Esophagus (tissue), 2 donors: ENCODE measurements around the gene CRAT. TPM values are rescaled to one million over a fixed set of nuclear protein-coding genes. Genes with fewer than 3 reads are reported as not detected.
"Not testable (repeated sequence)": the region's sequence is repeated elsewhere in the genome, so short reads cannot be mapped to it uniquely, and the experiment has no call there.

Experiments used
- H3K27ac ChIP-seq, 2 donors: one replicate each; pipeline ENCODE4 v1.5.1; 2013; ENCODE audit warnings: low read depth in 2 of 2, mild to moderate bottlenecking in 2 of 2, inconsistent platforms in 1 of 2, low read length in 1 of 2, moderate library complexity in 1 of 2
- H3K27me3 ChIP-seq, 2 donors: one replicate each; pipeline ENCODE4 v1.6.1; 2013; ENCODE audit warnings: low read length in 2 of 2, control low read depth in 1 of 2, mild to moderate bottlenecking in 1 of 2; ENCODE audit not compliant: insufficient read depth in 2 of 2, control insufficient read depth in 1 of 2
- H3K36me3 ChIP-seq, 2 donors: one replicate each; pipeline ENCODE4 v1.6.1; 2013; ENCODE audit warnings: low read length in 1 of 2; ENCODE audit not compliant: control insufficient read depth in 2 of 2, insufficient read depth in 2 of 2
- H3K4me1 ChIP-seq, 2 donors: one replicate each; pipeline ENCODE4 v1.6.1; 2013; ENCODE audit warnings: low read length in 1 of 2; ENCODE audit not compliant: control insufficient read depth in 2 of 2, insufficient read depth in 2 of 2
- H3K4me3 ChIP-seq, 2 donors: one replicate each; pipeline ENCODE4 v1.5.1; 2013; ENCODE audit warnings: low read length in 2 of 2, mild to moderate bottlenecking in 2 of 2, low read depth in 1 of 2, moderate library complexity in 1 of 2
- H3K9me3 ChIP-seq, 2 donors: one replicate each; pipeline ENCODE4 v1.6.1; 2013; ENCODE audit warnings: mild to moderate bottlenecking in 2 of 2, low read depth in 1 of 2, low read length in 1 of 2, moderate library complexity in 1 of 2; ENCODE audit not compliant: control insufficient read depth in 2 of 2, insufficient read depth in 1 of 2
- WGBS, 2 donors: extraction: QIAGEN DNeasy Blood & Tissue Kit; methylation state at CpG; one replicate each; pipeline ENCODE4 v1.1.7; 2013; 5-methylcytosine and 5-hydroxymethylcytosine counted together
- polyA plus RNA-seq, 2 donors: library from polyadenylated mRNA; stranded (reverse); fragments of 200-250 nt; gene quantifications; one replicate each; pipeline ENCODE4 v1.2.3, GENCODE V29; 2013
- donor health status: healthy with polysubstance abuse.
- donor health status: Bipolar disorder and iron deficiency.

The CRAT gene
- polyA plus RNA-seq, 2 donors, result 26.6 to 36.7 TPM

GRCh38 chr9:129112526-129112925 lies 1.9 kb upstream of the CRAT start:
- peak overlapping the region; percentile 96 for H3K27ac ChIP-seq
- H3K4me1 ChIP-seq, result peaks cover 2 to 27% of the 10 kb centered on the region in 2 donors
- WGBS, 2 donors, result 88 to 89% methylated on average over 17 of the region's 17 CpGs

GRCh38 chr9:129111528-129112151 lies 1.0 kb upstream of the CRAT start:
- no peaks in the 10 kb centered on the region for H3K27me3 ChIP-seq
- peaks cover 2 to 30% of the 10 kb centered on the region in 2 donors for H3K4me1 ChIP-seq
- WGBS, 2 donors, result 0 to 1% methylated on average over 37 of the region's 37 CpGs
- peak overlapping the region; percentile 96 for H3K27ac ChIP-seq
- peak overlapping the region; percentile 58 to 91 for H3K4me3 ChIP-seq
- no peaks in the 10 kb centered on the region for H3K9me3 ChIP-seq
- H3K36me3 ChIP-seq, result peaks cover 0 to 9% of the 10 kb centered on the region in 2 donors

More at GRCh38 chr9:129112526-129112925, 1.9 kb upstream of the CRAT start:
- peak overlapping the region; percentile 58 to 91 for H3K4me3 ChIP-seq
- H3K36me3 ChIP-seq, H3K27me3 ChIP-seq, H3K9me3 ChIP-seq: not testable (repeated sequence)

DNA sequence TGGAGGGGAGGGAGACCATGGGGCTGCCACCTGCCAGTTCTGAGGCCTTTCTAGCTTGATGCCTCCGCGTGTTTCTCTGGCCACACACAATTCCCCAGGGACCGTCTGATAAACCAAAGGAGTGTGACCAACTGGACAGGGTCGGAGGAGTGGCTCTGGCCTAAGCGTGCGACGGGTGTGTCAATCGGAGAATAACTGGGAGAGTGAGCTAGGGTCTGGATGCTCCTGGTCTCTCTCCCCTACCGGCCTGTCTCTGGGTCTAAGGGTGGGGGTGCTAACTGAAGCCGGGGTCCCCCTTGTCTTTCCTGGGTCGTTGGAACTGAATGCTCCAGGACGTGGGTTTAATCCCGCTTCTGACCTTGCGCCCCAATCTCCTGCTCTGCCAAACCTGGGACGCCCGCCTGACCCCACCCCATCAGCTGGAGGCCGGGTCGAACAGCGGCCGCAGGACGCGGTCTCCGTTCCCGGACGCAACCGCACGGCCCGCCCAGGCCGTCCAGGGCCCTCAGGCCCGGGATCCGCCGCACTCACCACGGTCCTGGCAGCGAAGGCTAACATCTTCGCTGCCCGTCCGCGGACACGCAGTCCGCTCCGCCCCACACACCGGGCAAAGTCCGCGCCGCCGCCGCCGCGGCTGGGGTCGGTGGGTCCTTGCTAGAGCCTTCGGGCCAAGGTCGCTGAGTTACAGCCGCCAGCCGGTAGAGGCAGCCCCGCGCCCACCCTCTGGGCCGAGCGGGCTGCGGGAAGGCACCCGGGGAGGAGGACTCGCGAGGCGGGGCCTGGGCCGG lies 447 bp downstream of the CRAT start:
- H3K27ac ChIP-seq, result peak overlapping the region; percentile 57 to 74
- H3K4me1 ChIP-seq, result peaks cover 2 to 30% of the 10 kb centered on the region in 2 donors
- WGBS, 2 donors, result 5 to 10% methylated on average over 50 to 64 of the region's 64 CpGs

DNA sequence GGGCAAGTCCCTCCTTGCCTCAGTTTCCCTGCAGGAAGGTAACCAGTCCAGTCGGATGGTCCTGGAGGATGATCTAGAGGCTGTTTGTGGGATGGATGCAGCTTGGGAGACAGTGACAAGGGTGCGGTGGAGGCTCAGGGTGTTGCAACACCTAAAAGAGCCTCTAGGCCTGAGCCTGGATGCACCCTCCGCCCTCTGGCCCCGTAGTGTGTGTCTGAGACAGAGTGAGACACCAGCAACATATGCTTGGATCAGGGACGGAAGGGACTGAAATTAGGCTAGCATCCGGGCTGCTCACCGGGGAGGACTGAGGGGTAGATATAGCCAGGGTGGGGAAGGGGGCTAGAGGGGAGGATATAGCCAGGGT lies 1.1 kb downstream of the CRAT start:
- Histone ChIP-seq H3K4me1 (peaks cover 2 to 30% of the 10 kb centered on the region in 2 donors), H3K4me3 (peak overlapping the region; percentile 3 to 65)

More for the DNA sequence above, 447 bp downstream of the CRAT start:
- Histone ChIP-seq H3K9me3 (no peaks in the 10 kb centered on the region), H3K36me3 (peaks cover 0 to 20% of the 10 kb centered on the region in 2 donors), H3K4me3 (peak overlapping the region; percentile 65 to 74), H3K27me3 (no peaks in the 10 kb centered on the region)

GRCh38 chr9:129108805-129109536 lies 1.6 kb downstream of the CRAT start:
- H3K27ac ChIP-seq, result peak overlapping the region; percentile 68 to 74
- H3K4me1 ChIP-seq, result peaks cover 2 to 32% of the 10 kb centered on the region in 2 donors
- H3K27me3 ChIP-seq, result no peaks in the 10 kb centered on the region
- H3K4me3 ChIP-seq, result peak overlapping the region in 1 of 2 donors; percentile 3
- no peaks in the 10 kb centered on the region for H3K9me3 ChIP-seq
- peaks cover 0 to 20% of the 10 kb centered on the region in 2 donors for H3K36me3 ChIP-seq
- 49 to 52% methylated on average over 10 of the region's 10 CpGs for WGBS, 2 donors

More for the DNA sequence above, 1.1 kb downstream of the CRAT start:
- Histone ChIP-seq H3K27ac (peak overlapping the region; percentile 57 to 74), H3K36me3 (peaks cover 0 to 20% of the 10 kb centered on the region in 2 donors), H3K27me3 (no peaks in the 10 kb centered on the region), H3K9me3 (no peaks in the 10 kb centered on the region)
- WGBS, 2 donors, result 41 to 42% methylated on average over 7 of the region's 7 CpGs

DNA sequence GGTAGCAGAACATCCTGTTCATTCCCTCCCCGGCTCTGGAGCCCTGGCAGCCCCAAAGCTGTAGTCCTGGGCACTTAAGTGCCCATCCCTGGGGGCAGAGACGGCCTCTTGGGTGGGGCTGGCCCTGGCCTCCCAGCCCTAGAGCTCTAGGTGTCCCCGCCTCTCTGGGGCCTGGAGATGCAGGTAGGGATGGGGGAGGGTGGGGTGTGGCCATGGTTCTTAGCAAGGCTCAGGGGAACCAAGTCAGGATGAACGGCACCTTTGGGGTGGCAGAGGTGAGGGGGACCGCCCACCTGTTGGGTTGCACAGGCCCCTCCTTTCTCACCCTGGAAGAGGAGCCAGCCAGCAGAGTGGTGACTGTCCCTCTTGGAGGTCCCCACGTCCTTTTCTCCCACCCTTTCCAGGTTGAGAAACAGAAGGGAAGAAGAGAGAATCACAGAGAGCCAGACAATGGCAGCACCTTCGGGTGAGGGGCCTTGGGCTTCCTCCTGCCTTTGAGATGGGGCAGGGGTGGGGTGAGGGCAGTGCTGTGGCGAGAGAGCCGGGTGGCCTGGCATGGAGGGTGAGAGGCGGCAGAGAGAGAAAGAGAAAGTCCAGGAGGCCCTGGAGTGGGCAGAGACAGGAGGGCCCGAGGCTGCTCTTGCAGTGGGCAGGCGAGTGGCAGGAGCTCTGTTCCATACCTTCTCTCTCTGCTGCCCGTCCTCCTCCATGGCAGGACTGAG lies 2.3 kb downstream of the CRAT start:
- H3K9me3 ChIP-seq, result no peaks in the 10 kb centered on the region
- no peaks in the 10 kb centered on the region for H3K27me3 ChIP-seq
- 62 to 66% methylated on average over 13 of the region's 13 CpGs for WGBS, 2 donors
- H3K4me3 ChIP-seq, result no peak overlapping the region
- peaks cover 0 to 20% of the 10 kb centered on the region in 2 donors for H3K36me3 ChIP-seq
- H3K4me1 ChIP-seq, result peaks cover 2 to 39% of the 10 kb centered on the region in 2 donors
- H3K27ac ChIP-seq, result peak overlapping the region; percentile 22 to 68

- Histone ChIP-seq H3K36me3 (peaks cover 0 to 20% of the 10 kb centered on the region in 2 donors), H3K27me3 (no peaks in the 10 kb centered on the region), H3K4me3 (no peak overlapping the region), H3K27ac (no peak overlapping the region), H3K9me3 (no peaks in the 10 kb centered on the region), H3K4me1 (peaks cover 2 to 44% of the 10 kb centered on the region in 2 donors)
- 86 to 92% methylated on average over 13 of the region's 13 CpGs for WGBS, 2 donors
These were observed 2.9 kb downstream of the CRAT start for GRCh38 chr9:129107651-129108050.

GRCh38 chr9:129105857-129106694 lies 4.5 kb downstream of the CRAT start:
- H3K4me3 ChIP-seq, result no peak overlapping the region
- no peaks in the 10 kb centered on the region for H3K9me3 ChIP-seq
- H3K27me3 ChIP-seq, result no peaks in the 10 kb centered on the region
- peaks cover 2 to 42% of the 10 kb centered on the region in 2 donors for H3K4me1 ChIP-seq
- H3K27ac ChIP-seq, result no peak overlapping the region
- H3K36me3 ChIP-seq, result peaks cover 0 to 26% of the 10 kb centered on the region in 2 donors
- 84 to 91% methylated on average over 17 of the region's 17 CpGs for WGBS, 2 donors
